ENCODE data around the gene DNAAF5.

Gene DNAAF5

DNA sequence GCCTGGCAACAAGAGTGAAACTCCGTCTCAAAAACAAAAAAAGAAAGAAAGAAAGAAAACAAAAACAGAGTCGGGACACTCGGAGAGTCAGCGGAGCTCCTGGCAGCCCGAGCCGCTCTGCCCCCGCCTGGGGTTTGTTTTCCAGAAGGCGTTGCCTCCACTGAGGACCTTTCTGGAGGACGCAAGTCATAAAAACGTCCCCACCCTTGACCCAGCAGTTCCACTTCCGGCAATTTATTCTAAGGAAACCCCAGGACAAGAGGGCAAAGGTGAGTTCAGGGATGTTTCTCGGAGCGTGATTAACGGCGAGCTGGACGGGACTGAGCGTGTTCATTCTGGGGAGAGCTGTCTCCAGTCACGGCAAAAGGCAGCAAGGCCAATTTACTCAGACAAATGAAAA lies 78.8 kb downstream of the DNAAF5 start:
- in situ Hi-C loops (cut with HindIII; ENCODE audit: low sequenced_read_pairs), result no loop called here
- DNase-seq (ENCODE audit: low read depth), result no peak
- no peak overlapping the region for H3K4me3 ChIP-seq (ENCODE audit: low read depth, low read length)
- TF ChIP-seq, protein P1, sequence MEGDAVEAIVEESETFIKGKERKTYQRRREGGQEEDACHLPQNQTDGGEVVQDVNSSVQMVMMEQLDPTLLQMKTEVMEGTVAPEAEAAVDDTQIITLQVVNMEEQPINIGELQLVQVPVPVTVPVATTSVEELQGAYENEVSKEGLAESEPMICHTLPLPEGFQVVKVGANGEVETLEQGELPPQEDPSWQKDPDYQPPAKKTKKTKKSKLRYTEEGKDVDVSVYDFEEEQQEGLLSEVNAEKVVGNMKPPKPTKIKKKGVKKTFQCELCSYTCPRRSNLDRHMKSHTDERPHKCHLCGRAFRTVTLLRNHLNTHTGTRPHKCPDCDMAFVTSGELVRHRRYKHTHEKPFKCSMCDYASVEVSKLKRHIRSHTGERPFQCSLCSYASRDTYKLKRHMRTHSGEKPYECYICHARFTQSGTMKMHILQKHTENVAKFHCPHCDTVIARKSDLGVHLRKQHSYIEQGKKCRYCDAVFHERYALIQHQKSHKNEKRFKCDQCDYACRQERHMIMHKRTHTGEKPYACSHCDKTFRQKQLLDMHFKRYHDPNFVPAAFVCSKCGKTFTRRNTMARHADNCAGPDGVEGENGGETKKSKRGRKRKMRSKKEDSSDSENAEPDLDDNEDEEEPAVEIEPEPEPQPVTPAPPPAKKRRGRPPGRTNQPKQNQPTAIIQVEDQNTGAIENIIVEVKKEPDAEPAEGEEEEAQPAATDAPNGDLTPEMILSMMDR (IDR thresholded peaks at IDR 0.05; ENCODE audit: low read depth, low read length, missing control alignments), result no peak

DNA sequence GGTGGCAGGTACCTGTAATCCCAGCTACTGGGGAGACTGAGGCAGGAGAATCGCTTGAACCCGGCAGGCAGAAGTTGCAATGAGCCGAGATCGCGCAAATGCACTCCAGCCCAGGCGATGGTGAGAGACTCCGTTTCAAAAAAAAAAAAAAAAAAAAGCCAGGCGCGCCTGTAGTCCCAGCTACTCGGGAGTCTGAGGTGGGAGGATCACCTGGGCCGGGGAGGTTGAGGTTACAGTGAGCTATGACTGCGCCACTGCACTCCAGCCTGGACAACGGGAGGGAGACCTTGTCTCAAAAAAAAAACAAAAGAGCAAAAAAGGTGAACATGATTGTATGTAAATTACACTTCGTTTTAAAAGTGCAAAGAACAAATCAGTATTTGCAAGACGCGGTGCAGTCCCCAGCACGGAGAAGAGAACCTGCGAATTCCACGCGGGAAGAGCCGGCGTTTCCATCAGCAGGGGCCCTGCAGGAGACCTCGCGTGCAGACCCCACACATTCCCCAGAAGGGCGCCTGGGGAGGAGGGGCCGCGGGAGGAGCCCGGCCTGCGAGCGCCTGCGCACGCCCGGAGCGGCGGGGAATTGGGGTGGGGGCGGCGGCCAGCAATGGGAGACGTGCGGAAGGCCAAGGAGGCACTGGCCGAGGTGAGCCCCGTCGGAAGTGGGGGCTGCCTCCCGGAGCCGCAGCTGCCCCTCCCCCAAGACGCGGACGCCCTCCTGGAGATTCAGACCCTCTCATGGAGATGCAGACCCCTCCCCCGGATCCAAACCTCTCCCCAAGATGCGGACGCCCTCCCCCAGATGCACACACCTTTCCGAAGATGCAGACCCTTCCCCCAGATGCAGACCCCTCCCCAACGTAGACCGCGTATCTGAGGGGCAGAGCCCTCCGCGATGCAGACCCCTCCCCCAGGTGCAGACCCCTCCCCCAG lies 89.1 kb downstream of the DNAAF5 start:
- no peak for DNase-seq (ENCODE audit: low read depth)
- H3K4me3 ChIP-seq (ENCODE audit: low read depth, low read length), result peak overlapping the region; percentile 52
- in situ Hi-C loops (cut with HindIII; ENCODE audit: low sequenced_read_pairs), result no loop called here
- TF ChIP-seq, protein P1 (IDR thresholded peaks at IDR 0.05; ENCODE audit: low read depth, low read length, missing control alignments), result no peak

DNA sequence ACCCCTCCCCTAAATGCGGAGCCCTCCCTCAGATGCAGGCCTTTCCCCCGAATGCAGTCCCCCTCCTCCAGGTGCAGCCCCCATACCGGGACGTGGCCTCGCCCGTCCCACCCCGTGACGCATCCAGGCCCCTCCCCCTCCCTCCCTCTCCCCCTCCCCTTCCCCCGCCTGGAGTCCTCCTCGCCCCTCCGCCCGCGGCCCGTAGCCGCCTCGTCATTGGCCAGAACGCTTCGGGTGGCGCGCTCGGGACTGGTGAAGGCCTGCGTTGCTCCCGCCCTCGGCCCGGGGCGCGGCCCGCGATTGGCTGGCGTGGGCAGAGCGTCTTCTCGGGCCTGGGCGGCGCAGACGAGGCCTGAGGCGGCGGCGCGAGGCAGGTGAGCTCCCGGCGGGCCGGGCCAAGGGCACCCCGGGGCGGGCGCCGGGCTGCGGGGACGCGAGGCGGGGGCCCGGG lies 89.8 kb downstream of the DNAAF5 start:
- peak; percentile 95 for DNase-seq (ENCODE audit: low read depth)
- H3K4me3 ChIP-seq (ENCODE audit: low read depth, low read length), result peak overlapping the region; percentile 77
- in situ Hi-C loops (cut with HindIII; ENCODE audit: low sequenced_read_pairs), result no loop called here
- TF ChIP-seq, protein P1 (IDR thresholded peaks at IDR 0.05; ENCODE audit: low read depth, low read length, missing control alignments), result no peak

DNA sequence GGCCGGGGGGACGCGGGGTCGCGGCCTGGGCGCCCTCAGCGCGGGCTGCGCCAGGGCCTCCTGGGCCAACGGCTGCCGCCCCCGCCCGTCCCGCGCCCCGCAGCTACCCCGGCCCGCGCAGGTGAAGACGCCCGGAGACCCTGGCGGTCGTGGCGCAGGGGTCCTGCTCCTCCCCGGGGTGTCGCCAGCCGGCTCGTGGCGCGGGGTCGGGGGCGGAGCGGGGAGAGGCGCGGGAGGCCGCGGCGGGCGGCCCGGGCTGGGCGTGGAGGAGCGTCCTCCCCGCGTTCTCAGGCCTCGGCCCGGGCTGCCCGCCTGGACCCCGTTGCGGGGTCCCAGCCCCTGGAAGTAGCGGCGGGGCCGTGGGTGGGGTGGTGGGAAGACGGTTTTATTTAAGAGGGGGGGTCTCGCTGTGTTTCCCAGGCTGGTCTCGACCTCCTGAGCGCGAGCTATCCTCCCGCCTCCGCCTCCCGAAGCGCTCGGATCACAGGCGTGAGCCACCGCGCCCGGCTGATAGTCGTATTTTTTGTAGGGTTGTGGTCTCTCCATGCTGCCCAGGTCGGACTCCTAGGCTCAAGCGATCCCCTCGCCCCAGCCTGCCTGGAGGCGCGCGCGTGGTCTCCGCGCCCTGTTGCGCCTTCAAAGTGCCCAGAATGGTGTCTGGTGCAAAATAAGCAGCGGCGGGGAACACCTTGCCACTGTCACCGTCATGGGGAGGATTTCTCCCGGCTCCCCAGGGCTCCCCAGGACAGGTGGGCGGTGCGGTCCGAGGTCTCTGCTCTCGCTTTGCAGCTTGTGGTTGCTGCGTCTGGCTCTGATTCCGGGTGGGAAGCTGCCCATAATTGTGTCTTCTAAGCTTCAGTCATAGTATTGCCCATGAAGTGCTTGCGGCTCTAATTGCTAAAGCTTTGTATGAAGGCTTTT lies 90.5 kb downstream of the DNAAF5 start:
- H3K4me3 ChIP-seq (ENCODE audit: low read depth, low read length), result peak overlapping the region; percentile 77
- TF ChIP-seq, protein P1 (IDR thresholded peaks at IDR 0.05; ENCODE audit: low read depth, low read length, missing control alignments), result no peak
- DNase-seq (ENCODE audit: low read depth), result no peak
- in situ Hi-C loops (cut with HindIII; ENCODE audit: low sequenced_read_pairs), result no loop called here

DNA sequence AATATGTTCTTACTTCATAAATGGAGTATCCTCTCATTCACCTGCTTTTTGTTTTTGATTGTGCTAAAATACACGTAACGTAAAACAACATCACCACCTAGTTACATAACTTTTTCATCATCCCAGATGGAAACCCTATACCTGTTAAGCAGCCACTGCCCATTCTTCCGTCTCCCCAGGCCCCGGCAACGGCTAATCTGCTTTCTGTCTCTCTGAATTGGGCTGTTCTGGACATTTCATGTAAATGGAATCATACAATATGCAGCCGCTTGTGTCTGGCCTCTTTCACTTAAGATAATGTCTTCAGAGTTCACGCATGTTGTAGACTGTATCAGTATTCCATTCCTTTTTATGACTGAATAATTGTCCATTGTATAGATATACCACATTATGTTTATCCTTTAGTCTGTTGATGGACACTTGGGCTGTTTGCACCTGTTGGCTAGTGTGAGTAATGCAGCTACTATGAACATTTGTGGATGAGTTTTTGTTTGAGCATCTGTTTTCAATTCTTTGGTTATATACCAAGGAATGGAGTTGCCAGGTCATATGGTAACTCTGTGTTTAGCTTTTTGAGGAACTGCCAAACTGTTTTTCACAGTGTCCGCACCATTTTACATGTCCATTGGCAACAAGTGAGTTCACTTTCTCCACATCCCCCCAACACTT lies 91.7 kb downstream of the DNAAF5 start:
- no peak overlapping the region for H3K4me3 ChIP-seq (ENCODE audit: low read depth, low read length)
- DNase-seq (ENCODE audit: low read depth), result peak; percentile 57
- TF ChIP-seq, protein P1 (IDR thresholded peaks at IDR 0.05; ENCODE audit: low read depth, low read length, missing control alignments), result peak; percentile 11
- in situ Hi-C loops (cut with HindIII; ENCODE audit: low sequenced_read_pairs), result no loop called here

DNA sequence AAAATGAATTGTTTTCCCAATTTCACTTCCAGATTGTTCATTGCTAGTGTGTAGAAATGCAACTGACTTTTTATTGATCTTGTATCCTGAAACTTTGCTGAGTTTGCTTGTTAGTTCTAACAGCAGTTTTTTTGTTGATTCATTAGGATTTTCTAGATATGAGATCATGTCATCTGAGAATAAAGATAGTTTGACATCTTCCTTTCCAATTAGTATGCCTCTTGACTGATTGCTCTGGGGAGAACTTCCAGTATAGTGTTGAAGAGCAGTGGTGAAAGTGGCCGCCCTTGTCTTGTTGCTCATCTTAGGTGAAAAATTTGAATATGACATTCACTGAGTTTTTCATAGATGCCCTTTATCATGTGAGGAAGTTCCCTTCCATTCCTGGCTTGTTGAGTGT lies 93.8 kb downstream of the DNAAF5 start:
- no peak overlapping the region for H3K4me3 ChIP-seq (ENCODE audit: low read depth, low read length)
- TF ChIP-seq, protein P1 (IDR thresholded peaks at IDR 0.05; ENCODE audit: low read depth, low read length, missing control alignments), result no peak
- no peak for DNase-seq (ENCODE audit: low read depth)
- in situ Hi-C loops (cut with HindIII; ENCODE audit: low sequenced_read_pairs), result no loop called here
